SJSA1 (cell line): Measurements from ENCODE around the gene RXRB. TPM values are rescaled to one million over a fixed set of nuclear protein-coding genes. Genes with fewer than 3 reads are reported as not detected.
"Not testable (repeated sequence)": the region's sequence is repeated elsewhere in the genome, so short reads cannot be mapped to it uniquely, and the experiment has no call there.

Source experiments
- DNase-seq, 2 experiments: peaks; one replicate each; pipeline ENCODE4 v3.0.0-alpha.2; 2015 to 2020; ENCODE audit warnings: low spot score in 2 of 2, low read depth in 1 of 2
- H3K27ac ChIP-seq: fragments of 250-450 bp; sonication (Bioruptor Pico); 2 replicates; pipeline ENCODE4 v1.5.1; 2020; ENCODE audit warnings: mild to moderate bottlenecking, moderate library complexity
- H3K27me3 ChIP-seq: fragments of 250-450 bp; sonication (Bioruptor Pico); replicated peaks from 2 replicates; pipeline ENCODE4 v1.5.1; 2020; ENCODE audit warnings: mild to moderate bottlenecking, moderate library complexity
- H3K36me3 ChIP-seq: fragments of 250-450 bp; sonication (Bioruptor Pico); 2 replicates; pipeline ENCODE4 v1.5.1; 2020; ENCODE audit warnings: mild to moderate bottlenecking
- H3K4me1 ChIP-seq: fragments of 250-450 bp; sonication (Bioruptor Pico); replicated peaks from 2 replicates; pipeline ENCODE4 v1.6.1; 2021; ENCODE audit warnings: mild to moderate bottlenecking
- H3K4me3 ChIP-seq: fragments of 250-450 bp; sonication (Bioruptor Pico); 2 replicates; pipeline ENCODE4 v1.5.1; 2020; ENCODE audit warnings: mild to moderate bottlenecking
- H3K9me3 ChIP-seq: fragments of 250-450 bp; sonication (Bioruptor Pico); replicated peaks from 2 replicates; pipeline ENCODE4 v1.5.1; 2020; ENCODE audit warnings: mild to moderate bottlenecking
- total RNA-seq: library from RNA; depleted of rRNA; stranded (reverse); fragments of >200 nt; shearing (Covaris generic); gene quantifications from 2 replicates; pipeline ENCODE4 v1.2.3, GENCODE V29; 2014; rRNA removed

RXRB gene
- total RNA-seq, 1 experiment from 2014 or later: 14.7 TPM

GRCh38 chr6:33161354-33162331 is 38.8 kb downstream of the RXRB start:
- peak overlapping the region; percentile 30 for H3K4me3 ChIP-seq
- peak; percentile 63 to 72 for DNase-seq
- no peaks in the 10 kb centered on the region for H3K27me3 ChIP-seq
- H3K9me3 ChIP-seq: no peaks in the 10 kb centered on the region
- H3K36me3 ChIP-seq: no peaks in the 10 kb centered on the region
- H3K27ac ChIP-seq: no peak overlapping the region
- peaks cover 11% of the 10 kb centered on the region for H3K4me1 ChIP-seq

GRCh38 chr6:33160728-33161344 is 39.6 kb downstream of the RXRB start:
- no peak overlapping the region for H3K27ac ChIP-seq
- peak in 1 of 2 experiments; percentile 28 for DNase-seq
- no peak overlapping the region for H3K4me3 ChIP-seq
- H3K4me1 ChIP-seq: peaks cover 11% of the 10 kb centered on the region
- no peaks in the 10 kb centered on the region for H3K36me3 ChIP-seq
- H3K9me3 ChIP-seq: no peaks in the 10 kb centered on the region
- no peaks in the 10 kb centered on the region for H3K27me3 ChIP-seq

GRCh38 chr6:33160096-33160495 is 40.4 kb downstream of the RXRB start:
- no peaks in the 10 kb centered on the region for H3K36me3 ChIP-seq
- peaks cover 11% of the 10 kb centered on the region for H3K4me1 ChIP-seq
- no peaks in the 10 kb centered on the region for H3K9me3 ChIP-seq
- H3K4me3 ChIP-seq: no peak overlapping the region
- no peak overlapping the region for H3K27ac ChIP-seq
- no peaks in the 10 kb centered on the region for H3K27me3 ChIP-seq
- DNase-seq: no peak

GRCh38 chr6:33156964-33157363 is 43.5 kb downstream of the RXRB start:
- peaks cover 10% of the 10 kb centered on the region for H3K4me1 ChIP-seq
- no peak overlapping the region for H3K4me3 ChIP-seq
- no peak overlapping the region for H3K27ac ChIP-seq
- no peak for DNase-seq
- no peaks in the 10 kb centered on the region for H3K36me3 ChIP-seq
- no peaks in the 10 kb centered on the region for H3K27me3 ChIP-seq
- no peaks in the 10 kb centered on the region for H3K9me3 ChIP-seq

GRCh38 chr6:33156561-33156960 is 43.9 kb downstream of the RXRB start:
- H3K27me3 ChIP-seq: no peaks in the 10 kb centered on the region
- H3K4me1 ChIP-seq: peaks cover 6% of the 10 kb centered on the region
- H3K4me3 ChIP-seq: no peak overlapping the region
- no peaks in the 10 kb centered on the region for H3K36me3 ChIP-seq
- no peak for DNase-seq
- no peak overlapping the region for H3K27ac ChIP-seq
- H3K9me3 ChIP-seq: no peaks in the 10 kb centered on the region

GRCh38 chr6:33154349-33154748 is 46.1 kb downstream of the RXRB start:
- Histone ChIP-seq H3K27ac (no peak overlapping the region), H3K4me1 (no peaks in the 10 kb centered on the region), H3K9me3 (no peaks in the 10 kb centered on the region), H3K27me3 (no peaks in the 10 kb centered on the region), H3K36me3 (no peaks in the 10 kb centered on the region), H3K4me3 (no peak overlapping the region)
- no peak for DNase-seq

- Histone ChIP-seq H3K9me3 (no peaks in the 10 kb centered on the region), H3K36me3 (no peaks in the 10 kb centered on the region), H3K27ac (no peak overlapping the region), H3K27me3 (peaks cover 4% of the 10 kb centered on the region; the same call in 1 of the 2 replicates), H3K4me1 (no peaks in the 10 kb centered on the region), H3K4me3 (no peak overlapping the region)
- DNase-seq: no peak
Measured at GRCh38 chr6:33151050-33151449, 49.4 kb downstream of the RXRB start.

GRCh38 chr6:33150560-33150959 is 49.9 kb downstream of the RXRB start:
- H3K27me3 ChIP-seq, H3K27ac ChIP-seq, H3K4me3 ChIP-seq, H3K36me3 ChIP-seq, H3K4me1 ChIP-seq, H3K9me3 ChIP-seq, DNase-seq: not testable (repeated sequence)

- DNase-seq: peak in 1 of 2 experiments; percentile 18
- Histone ChIP-seq H3K27ac (no peak overlapping the region), H3K9me3 (no peaks in the 10 kb centered on the region), H3K27me3 (peaks cover 4% of the 10 kb centered on the region; the same call in 1 of the 2 replicates), H3K36me3 (no peaks in the 10 kb centered on the region), H3K4me1 (no peaks in the 10 kb centered on the region), H3K4me3 (no peak overlapping the region)
Measured at GRCh38 chr6:33147807-33148666, 52.4 kb downstream of the RXRB start.

GRCh38 chr6:33144373-33144772 is 56.1 kb downstream of the RXRB start:
- H3K9me3 ChIP-seq: no peaks in the 10 kb centered on the region
- no peak overlapping the region for H3K4me3 ChIP-seq
- no peak for DNase-seq
- no peaks in the 10 kb centered on the region for H3K36me3 ChIP-seq
- H3K27me3 ChIP-seq: peaks cover 12% of the 10 kb centered on the region; the same call in 1 of the 2 replicates
- no peaks in the 10 kb centered on the region for H3K4me1 ChIP-seq
- H3K27ac ChIP-seq: no peak overlapping the region

Other genes starting within 250 kb of the RXRB start
- 0.24 TPM in 1 of 2 replicates, not detected in the other for gene HLA-DMA, start 247.6 kb downstream of the RXRB start, total RNA-seq
- gene BRD2, start 232.1 kb downstream of the RXRB start, total RNA-seq: 76.3 and 118 TPM in 2 replicates
- gene HLA-DOA, start 191.1 kb downstream of the RXRB start, total RNA-seq: not detected in 2 replicates
- gene HLA-DPA1, start 127.0 kb downstream of the RXRB start, total RNA-seq: not detected in 2 replicates
- not detected in 2 replicates for gene HLA-DPB1, start 124.7 kb downstream of the RXRB start, total RNA-seq
- gene COL11A2, start 8.2 kb downstream of the RXRB start, total RNA-seq: 0.32 TPM in 1 of 2 replicates, not detected in the other
- 105 and 122 TPM in 2 replicates for gene SLC39A7, start 202 bp upstream of the RXRB start, total RNA-seq
- 4.5 and 11.6 TPM in 2 replicates for gene HSD17B8, start 4.0 kb upstream of the RXRB start, total RNA-seq
- 32.5 and 37.2 TPM in 2 replicates for gene RING1, start 7.8 kb upstream of the RXRB start, total RNA-seq
- 26.9 and 39.4 TPM in 2 replicates for gene VPS52, start 71.2 kb upstream of the RXRB start, total RNA-seq
- gene RPS18, start 71.4 kb upstream of the RXRB start, total RNA-seq: 2,063 and 2,614 TPM in 2 replicates
- gene B3GALT4, start 76.5 kb upstream of the RXRB start, total RNA-seq: 0.16 TPM in 1 of 2 replicates, not detected in the other
- gene WDR46, start 88.6 kb upstream of the RXRB start, total RNA-seq: 81.8 and 123 TPM in 2 replicates
- gene PFDN6, start 88.9 kb upstream of the RXRB start, total RNA-seq: 66.3 and 67.8 TPM in 2 replicates
- 24.5 and 35.7 TPM in 2 replicates for gene RGL2, start 98.3 kb upstream of the RXRB start, total RNA-seq
- 57.8 and 64.3 TPM in 2 replicates for gene TAPBP, start 113.4 kb upstream of the RXRB start, total RNA-seq
- gene ZBTB22, start 117.1 kb upstream of the RXRB start, total RNA-seq: 5.6 and 10.1 TPM in 2 replicates
- gene DAXX, start 122.3 kb upstream of the RXRB start, total RNA-seq: 37.2 and 44.5 TPM in 2 replicates
- 95.5 and 120 TPM in 2 replicates for gene KIFC1, start 191.2 kb upstream of the RXRB start, total RNA-seq
- 15.9 and 23.2 TPM in 2 replicates for gene PHF1, start 210.3 kb upstream of the RXRB start, total RNA-seq
- 201 and 341 TPM in 2 replicates for gene CUTA, start 217.4 kb upstream of the RXRB start, total RNA-seq
- gene SYNGAP1, start 219.4 kb upstream of the RXRB start, total RNA-seq: 0.69 and 1.1 TPM in 2 replicates